ENCODE results near the gene OBP2B. TPM values are rescaled to one million over a fixed set of nuclear protein-coding genes. Genes with fewer than 3 reads are reported as not detected.
"Not testable (repeated sequence)": the region's sequence is repeated elsewhere in the genome, so short reads cannot be mapped to it uniquely, and the experiment has no call there.

The OBP2B gene
- total RNA-seq, 1 experiment from 2014 or later: not detected

DNA sequence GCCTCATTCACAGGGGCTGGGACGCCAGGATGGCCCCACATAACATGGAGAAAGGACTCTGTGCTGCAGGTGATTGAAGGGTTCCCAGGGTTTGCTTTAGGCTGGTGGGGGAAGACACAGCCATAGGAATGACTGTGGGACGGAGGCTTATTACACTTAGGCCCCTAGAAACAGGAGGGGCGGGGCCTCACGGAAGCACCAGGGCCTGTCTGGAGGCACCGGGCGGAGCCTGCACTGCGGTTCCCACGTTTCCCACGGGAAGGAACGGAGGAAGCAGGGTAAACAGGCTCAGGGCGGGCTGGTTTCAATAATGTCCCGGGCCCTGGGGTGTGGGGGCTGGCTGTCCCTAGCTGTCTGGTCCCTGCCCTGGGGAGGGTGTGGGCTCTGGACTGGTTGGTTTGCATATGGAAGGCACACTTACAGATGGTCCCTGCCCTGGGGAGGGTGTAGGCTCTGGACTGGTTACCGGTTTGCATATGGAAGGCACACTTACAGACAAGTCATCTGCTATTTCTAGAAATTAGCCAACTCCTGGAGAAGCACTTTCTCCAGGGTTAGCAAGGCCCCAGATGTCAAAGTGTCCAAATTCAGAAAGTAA, 14.2 kb upstream of the OBP2B start:
- not testable (repeated sequence) for DNase-seq (ENCODE audit: low spot score)

DNA sequence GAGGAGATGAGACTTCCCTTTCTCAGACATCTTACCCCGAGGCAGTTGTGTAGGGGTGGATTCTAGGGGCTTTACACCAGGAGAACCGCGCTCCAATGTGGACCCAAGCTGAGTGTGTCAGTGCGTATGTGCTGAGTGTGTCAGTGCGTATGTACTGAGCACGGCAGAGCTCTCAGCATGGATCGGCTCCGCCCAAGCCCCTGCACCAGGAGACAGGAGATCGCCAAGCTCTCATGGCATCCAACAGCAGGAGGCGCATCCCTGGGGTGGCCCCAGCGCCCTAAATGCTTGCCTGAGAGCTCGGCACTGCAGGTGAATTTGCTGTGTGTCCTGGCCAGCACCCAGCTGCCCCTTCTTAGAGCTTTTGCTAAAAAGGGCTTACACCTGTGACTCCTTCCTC, 12.9 kb upstream of the OBP2B start:
- DNase-seq (ENCODE audit: low spot score): not testable (repeated sequence)

DNA sequence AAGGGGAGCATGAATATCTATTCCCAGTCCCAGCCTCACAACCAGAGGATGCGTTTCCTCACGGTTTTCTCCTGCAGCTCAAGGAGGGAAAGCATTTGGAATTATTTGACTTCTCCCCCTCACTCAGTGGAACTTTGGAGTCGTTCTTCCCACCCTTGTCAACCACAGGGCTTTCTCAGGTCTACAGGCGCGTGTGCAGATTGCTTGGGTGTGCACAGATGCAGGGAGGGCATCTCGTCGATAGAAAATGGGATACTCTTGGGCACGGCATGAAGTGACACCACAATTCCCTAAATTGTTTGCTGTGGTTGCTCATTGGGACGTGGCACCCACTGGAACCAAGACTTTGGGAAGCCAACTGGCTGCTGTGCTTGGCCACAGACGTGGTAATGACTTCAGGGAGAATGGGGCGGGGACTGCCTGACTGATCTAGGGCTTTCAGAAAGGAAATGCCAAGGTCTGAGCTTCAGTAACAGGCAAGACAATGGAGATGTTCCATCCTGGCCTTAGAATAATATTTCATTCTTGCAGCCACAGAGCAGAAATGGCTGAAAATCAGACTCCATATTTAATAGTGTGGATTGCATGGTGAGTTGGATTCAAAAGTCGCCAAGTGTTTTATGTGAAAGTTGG, 12.2 kb upstream of the OBP2B start:
- no peak for DNase-seq (ENCODE audit: low spot score)

DNA sequence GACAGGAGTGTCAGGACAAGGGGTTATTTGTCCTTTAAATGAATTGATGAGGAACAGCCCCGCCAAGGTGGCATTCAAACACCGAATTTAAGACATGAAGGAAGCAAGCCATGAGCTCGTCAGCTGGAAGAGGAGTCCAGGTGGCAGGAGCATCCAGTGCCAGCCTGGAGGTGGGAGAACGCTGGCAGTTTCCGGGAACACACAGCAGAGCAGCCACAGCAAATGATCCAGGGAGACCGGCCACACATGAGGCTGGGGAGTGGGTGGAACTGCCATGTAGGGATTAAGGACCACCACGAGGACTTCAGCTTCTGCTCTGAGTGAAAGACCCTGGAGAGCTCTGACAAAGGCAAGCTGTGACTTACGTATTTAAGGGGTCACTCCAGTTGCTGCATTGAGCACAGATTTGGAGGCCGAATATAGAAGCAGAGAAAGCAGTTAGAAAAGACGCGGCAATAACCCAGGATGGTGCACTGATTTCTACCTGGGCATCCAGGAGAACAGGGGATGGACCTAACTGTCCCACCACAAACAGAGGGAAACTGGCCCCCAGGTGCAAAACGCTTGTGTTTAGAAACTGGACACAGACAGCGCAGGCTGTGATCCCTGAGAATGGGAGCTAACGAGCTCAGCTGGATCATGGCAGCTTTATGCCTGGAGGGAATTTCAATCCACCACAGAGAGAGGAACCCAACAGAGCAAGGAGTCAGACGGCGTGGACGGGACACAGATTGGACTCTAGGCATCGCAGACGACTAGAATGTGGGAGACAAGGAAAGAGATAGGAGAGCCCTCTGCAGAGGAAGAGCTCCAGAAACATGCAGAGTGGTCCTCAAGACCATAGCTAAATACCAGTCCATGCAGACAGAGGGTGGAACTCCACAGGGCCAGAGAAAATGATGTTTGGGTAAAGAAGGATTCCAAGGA, 9.3 kb upstream of the OBP2B start:
- DNase-seq (ENCODE audit: low spot score): not testable (repeated sequence)

DNA sequence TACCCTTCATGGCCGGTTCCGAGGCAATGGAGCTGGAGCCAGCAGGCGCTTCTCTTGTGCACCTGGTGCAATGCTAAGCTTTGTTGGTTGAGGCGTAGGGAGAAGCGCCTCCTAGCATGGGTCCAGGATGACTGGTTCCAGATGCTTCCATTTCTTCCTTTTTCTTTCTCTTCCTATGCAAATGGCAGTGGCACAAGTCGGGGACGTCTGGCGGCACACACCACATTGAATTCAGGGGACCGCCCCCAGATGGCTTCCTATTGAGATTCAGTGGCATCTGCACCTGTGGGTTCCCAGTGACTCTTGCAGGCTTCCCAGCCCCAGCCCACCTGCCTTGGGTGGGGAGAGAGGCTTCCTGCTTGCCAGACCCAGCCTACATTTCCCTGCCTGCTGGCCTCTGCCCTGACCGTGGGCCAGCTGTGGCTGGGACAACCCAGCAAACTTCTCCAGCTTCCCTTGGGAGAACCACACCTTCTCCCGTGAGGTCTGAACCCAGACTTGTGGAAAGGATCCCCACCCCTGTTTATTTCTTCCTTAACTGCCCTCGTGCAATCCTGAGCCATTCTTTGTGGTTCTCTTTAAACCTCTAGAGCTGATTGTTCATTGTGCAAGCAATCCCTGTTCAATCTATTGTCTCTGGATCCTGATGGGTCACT, 8.4 kb upstream of the OBP2B start:
- not testable (repeated sequence) for DNase-seq (ENCODE audit: low spot score)

DNA sequence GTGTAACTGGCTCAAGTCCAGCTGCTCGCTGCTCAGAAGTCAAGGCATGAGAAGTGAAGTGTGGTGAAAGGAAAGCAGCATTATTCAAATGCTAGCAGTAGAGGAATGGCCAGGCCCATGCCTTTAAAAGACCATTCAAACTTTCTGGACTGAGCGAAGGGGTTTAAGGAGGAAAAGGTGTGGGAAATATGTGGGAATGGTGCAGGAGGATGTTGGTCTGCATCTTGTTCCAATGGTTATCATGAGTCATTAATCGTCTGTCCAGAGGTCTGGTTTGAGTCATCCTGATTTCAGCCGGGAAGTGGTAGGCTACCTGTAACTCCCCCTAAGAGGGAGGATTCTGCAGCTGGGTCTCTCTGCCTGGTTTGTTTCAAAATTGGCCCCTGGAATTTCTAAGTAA, 5.2 kb upstream of the OBP2B start:
- not testable (repeated sequence) for DNase-seq (ENCODE audit: low spot score)

- DNase-seq (ENCODE audit: low spot score): no peak
These were observed 1.6 kb upstream of the OBP2B start for GRCh38 chr9:133210609-133211008.

DNA sequence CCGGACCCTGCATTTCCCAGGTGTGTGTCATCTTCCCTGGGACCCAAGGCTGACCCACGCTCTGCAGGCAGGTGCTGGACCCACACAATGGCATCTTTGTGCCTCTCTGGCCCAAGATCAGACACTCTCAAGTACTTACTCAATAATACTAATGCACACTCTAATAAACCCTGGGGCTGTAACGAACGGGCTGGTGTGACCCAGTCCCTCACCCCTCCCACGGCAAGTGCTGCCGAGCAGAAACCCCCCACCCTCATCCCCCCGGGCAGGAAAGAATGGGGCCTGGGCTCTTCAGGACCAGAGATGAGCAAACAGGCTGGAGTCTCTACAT, 1.1 kb upstream of the OBP2B start:
- peak; percentile 1 for DNase-seq (ENCODE audit: low spot score)

DNA sequence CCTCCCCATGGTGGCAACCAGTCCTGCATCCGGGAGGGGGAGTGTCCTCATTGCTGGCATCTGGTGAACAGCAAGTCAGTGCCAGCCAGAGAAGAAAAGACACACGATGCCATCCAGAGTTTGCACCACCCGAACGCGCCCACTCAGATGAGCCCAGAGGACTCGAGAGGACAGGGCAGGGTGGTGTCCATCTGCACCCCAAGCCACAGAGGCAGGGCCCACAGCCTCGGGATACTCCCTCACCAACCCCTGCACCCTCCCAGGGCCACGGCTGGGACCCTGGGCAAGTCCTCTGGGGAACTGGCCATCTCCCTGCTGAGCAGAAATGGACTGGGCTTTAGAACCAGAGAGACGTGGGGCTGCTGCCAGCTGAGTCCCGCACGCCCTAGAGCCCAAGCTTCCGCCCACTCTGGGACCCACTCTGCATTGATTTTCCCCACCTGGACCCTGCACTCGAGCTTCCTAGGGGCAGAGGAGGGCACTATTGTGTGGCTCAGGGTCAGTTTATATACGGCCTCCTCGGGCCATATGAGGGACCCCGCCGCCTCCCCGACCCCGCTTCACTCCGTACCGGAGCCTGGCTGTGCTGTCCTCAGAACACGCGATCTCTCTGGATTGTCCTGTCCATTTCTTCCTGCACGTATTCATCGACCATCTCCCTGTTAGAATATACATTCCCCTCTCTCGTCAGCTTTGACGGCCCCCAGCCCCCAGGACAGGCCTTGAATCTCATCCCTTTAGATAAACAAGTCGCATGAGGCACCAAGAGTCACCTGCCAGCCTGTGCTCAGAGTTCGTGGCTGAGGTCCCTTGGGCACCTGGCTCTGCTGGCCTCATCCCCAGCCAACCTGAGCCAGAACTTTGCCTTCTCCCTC, 514 bp upstream of the OBP2B start:
- not testable (repeated sequence) for DNase-seq (ENCODE audit: low spot score)

- peak; percentile 2 for DNase-seq (ENCODE audit: low spot score)
These were observed 725 bp downstream of the OBP2B start for GRCh38 chr9:133208171-133208879.

- DNase-seq (ENCODE audit: low spot score): no peak
These were observed 1.4 kb downstream of the OBP2B start for GRCh38 chr9:133207540-133208170.

- peak; percentile 2 for DNase-seq (ENCODE audit: low spot score)
These were observed 2.0 kb downstream of the OBP2B start for GRCh38 chr9:133207021-133207531.

- DNase-seq (ENCODE audit: low spot score): no peak
These were observed 2.8 kb downstream of the OBP2B start for GRCh38 chr9:133205996-133206931.

- DNase-seq (ENCODE audit: low spot score): not testable (repeated sequence)
These were observed 3.6 kb downstream of the OBP2B start for GRCh38 chr9:133205481-133205887.

DNA sequence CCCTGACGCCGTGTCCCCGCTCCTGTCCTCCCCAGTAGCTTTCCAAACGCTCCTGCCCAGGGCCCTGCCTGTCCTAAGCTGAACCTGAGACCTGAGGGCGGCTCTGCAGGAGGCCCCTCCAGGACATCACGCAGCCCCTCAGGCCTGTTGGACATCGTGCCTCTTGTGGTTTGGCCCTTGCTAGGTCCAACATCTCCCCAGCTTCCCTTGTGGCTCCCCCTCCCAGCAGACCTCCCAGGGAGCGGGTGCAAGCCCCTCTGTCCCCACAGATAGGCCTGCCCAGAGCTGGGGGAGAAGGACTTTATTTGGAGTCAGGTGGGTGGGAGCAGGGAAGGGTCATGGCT, 4.1 kb downstream of the OBP2B start:
- no peak for DNase-seq (ENCODE audit: low spot score)

- no peak for DNase-seq (ENCODE audit: low spot score)
These were observed 4.6 kb downstream of the OBP2B start for GRCh38 chr9:133204335-133204992.

- DNase-seq (ENCODE audit: low spot score): no peak
These were observed 5.5 kb downstream of the OBP2B start for GRCh38 chr9:133203506-133204075.

All from H4 (cell line).